Central memory CD4-positive, alpha-beta T cell (primary cell): ENCODE measurements around the gene RPL27.
"Not testable (repeated sequence)": the region's sequence is repeated elsewhere in the genome, so short reads cannot be mapped to it uniquely, and the experiment has no call there.

Experiments used
- DNase-seq: peaks from one replicate; pipeline ENCODE4 v3.0.0; 2022
- total RNA-seq, 3 experiments: gene quantifications; one replicate each; lab custom pipeline; 2026; lab: John Stamatoyannopoulos, UW

Gene RPL27
- 259 to 539 (median 434) reads per million in 3 experiments for total RNA-seq

DNA sequence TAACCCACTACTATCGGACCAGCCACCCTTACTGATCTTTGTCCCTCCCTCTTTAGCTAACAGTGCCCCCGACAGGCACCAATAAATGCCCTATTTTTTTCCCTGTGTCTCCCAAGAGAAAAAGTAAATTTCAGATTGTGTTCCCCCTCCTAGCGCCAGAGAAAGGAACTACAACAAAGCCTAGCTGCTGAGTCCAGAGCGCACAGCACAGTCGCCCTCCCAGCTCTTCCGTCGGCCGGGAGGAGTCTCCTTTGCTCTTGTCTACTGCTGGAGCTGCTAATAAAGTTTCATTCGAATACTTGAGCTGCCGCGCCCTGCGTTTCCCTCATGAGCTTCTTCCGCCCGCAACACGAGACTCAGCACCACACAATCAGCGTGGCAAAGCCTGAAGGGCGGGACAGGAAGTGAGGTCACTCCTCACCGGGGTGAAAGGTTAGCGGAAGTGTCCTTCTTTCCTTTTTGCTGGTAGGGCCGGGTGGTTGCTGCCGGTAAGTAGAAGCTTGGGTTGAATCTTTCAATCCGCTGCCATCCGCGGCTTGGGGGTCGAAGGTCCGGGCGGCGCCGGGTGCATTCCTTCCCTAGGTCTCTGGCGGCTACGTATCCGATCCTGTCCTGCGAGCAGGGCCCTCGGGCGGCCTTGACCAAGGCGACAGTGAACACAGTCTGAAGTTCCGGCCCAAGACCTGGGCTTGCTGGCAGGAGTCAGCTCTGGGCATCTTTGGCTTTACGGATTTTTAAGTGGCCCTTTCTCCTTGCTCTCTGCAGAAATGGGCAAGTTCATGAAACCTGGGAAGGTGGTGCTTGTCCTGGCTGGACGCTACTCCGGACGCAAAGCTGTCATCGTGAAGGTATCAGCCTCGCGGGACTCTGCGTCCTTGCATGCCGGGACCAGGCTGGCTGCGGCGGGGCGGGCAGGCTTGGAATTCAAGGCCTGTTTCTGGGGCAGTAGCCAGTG is at the start of gene RPL27:
RPL27 (plus strand) TSS at position 436 of the 955 bp plus-strand sequence; CDS start at position 768, 332 bp downstream.
- peak; percentile 98 for DNase-seq

DNA sequence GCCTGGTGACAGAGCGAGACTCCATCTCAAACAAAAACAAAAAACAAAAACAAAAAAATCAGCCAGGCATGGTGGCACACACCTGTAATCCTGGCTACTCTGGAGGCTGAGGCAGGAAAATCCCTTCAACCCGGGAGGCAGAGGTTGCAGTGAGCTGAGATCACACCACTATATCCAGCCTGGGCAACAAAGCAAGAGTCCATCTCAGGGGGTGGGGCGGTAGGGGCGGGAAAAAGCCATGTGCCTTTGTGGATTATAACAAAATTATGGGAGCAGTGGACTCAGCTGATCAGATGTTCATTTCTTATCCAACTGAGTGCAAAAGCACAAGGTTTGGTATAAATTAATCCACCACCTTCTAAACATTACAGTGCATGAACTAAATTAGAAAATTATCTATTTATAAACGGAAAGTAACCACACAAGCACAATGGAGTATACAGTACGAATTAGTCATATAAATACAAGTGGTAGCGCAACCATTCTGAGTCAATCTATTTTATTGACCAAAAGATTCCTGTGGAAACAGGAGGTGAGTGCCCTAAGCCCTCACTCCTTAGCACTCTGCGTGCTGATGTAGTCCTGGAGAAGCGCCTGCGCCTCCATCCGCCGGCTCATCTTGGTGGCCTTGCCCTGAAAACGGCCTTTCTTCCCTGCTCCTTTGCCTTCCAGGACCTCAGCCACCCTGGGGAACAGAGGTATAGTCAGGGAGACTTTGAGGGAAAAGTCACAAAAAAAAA is 48.0 kb upstream of the RPL27 start:
- DNase-seq: no peak

DNA sequence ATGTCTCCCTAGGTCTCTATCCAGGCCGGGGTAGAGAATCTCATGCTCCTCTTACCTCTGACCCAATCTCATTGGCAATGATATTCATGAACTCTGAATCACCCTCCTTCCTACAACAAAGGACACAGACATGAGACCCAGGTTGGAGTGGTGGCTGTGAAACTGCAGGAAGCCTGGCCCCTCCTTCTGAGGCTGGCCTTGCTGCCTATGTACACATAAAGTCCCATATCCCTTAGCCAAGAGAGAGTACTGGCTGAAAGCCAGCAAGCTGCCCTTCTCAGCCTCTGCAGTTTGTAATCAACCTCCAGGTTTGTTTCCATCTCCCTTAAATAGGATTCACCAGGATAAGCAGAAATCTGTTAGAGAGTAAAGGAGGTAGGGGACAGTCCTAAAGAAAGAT is 44.5 kb upstream of the RPL27 start:
- DNase-seq: no peak

DNA sequence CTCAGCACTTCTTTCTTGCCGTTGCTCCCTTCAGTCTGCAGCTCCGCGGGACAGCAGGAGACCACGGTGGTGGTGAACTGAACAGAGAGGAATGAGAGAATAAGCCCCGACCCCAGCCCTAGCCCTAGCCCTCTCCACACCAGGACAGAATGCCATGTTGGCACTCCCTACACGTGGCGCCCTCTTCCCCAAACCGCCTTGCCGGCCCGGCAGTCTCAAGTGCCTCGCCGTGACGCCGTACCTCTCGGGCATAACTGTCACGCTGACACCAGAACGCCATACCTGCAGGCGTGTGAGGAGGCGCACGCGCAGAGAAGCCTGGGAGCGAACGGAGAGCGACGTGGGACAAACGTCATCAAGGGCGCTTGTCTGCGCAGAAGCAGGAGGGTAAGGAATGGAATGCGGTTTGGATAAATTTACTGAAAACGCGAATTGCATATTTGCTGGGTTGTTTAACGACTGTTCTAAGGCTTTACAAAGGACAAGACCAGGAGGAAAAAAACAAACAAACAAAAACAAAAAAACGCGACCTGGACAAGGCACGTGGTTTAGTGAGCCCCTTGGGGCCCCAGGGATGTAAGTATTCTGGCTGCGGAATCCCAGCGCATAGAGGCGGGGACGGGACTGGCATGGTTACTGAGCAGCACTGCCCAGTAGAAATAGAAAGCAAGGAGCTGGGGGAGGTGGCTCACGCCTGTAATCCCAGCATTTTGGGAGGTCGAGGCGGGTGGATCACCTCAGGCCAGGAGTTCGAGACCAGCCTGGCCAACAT is 33.9 kb upstream of the RPL27 start, which contains the start of gene AARSD1:
AARSD1 (minus strand) TSS at position 294 of the 772 bp plus-strand sequence; CDS start at position 280, 14 bp downstream.
- peak; percentile 90 for DNase-seq

DNA sequence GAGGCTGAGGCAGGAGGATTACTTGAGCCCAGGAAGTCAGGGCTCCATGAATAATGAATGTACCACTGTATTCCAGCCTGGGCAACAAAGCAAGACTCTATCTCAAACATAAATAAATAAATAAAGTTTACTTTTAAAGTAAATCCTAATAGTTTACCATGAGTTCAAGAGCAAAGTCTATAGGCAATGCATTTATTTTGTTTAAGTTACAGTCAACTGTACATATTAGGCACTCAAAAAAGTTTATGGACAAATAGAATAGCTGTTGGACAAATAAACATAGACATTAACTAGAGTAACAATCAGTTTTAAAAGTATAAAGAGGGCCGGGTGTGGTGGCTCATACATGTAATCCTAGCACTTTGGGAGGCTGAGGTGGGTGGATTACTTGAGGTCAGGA is 30.3 kb upstream of the RPL27 start:
- no peak for DNase-seq

DNA sequence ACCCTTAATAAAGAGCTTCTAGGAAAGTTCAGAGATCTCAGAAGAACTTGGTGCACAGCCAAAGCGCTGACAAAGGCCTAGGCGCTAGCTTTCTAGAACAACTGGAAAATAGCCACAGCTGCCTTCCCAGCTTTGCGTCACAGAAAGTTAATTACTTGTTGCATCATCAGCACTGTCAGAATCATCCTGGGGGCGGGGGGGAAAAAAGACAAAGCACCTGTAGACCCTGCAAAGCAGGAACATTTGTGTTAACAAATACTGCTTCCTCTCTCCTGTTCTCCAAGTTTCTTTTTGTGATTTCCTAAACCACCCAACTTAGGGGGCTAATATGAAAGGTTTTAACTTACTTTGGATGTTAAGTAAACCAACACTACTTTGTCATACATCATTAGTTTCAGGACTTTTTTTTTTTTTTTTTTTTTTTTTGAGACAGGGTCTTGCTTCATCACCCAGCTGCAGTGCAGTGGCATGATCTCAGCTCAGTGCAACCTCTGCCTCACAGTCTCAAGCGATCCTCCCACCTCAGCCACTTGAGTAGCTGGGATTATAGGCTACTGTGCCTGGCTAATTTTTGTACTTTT is 29.1 kb upstream of the RPL27 start:
- no peak for DNase-seq

DNA sequence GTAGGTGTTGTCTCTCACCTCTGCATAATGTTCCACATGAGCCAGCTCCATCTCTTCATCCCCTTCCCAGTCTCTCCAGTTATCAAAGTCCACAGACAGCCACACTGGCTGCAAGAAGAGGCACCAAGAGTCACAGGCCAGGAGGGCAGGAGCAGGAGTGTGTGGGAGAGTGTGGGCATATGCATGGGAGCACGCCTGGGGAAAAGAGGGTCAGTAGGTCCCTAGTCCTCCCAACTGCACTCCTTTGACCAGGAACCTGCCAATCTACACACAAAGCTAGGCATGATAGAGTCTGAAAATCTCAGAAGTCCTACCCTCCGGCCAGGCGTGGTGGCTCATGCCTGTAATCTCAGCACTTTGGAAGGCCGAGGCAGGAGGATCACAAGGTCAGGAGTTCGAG is 26.6 kb upstream of the RPL27 start:
- DNase-seq: no peak

DNA sequence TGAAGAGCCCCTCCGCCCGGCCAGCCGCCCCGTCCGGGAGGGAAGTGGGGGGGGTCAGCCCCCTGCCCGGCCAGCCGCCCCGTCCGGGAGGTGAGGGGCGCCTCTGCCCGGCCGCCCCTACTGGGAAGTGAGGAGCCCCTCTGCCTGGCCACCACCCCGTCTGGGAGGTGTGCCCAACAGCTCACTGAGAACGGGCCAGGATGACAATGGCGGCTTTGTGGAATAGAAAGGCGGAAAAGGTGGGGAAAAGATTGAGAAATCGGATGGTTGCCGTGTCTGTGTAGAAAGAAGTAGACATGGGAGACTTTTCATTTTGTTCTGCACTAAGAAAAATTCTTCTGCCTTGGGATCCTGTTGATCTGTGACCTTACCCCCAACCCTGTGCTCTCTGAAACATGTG is 24.9 kb upstream of the RPL27 start:
- not testable (repeated sequence) for DNase-seq

DNA sequence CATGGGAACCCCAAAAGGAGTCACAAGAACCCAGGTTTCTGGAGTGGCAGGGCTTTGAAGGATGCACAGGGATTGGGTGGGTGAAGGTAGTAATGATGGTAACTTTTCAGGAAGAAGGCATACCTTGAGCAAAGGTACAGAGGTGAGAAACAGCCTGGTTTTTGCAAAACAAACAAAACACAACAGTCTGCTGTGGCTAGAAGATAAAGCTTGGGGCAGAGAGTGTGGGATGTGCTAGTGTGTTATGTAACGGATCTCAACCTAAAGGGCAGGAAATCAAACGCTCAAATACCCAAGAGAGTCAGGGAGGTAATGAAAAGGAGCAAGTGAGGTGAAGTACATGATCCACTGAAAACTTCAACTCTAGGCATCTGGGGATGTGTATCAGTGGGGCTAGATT is 23.0 kb upstream of the RPL27 start:
- no peak for DNase-seq

DNA sequence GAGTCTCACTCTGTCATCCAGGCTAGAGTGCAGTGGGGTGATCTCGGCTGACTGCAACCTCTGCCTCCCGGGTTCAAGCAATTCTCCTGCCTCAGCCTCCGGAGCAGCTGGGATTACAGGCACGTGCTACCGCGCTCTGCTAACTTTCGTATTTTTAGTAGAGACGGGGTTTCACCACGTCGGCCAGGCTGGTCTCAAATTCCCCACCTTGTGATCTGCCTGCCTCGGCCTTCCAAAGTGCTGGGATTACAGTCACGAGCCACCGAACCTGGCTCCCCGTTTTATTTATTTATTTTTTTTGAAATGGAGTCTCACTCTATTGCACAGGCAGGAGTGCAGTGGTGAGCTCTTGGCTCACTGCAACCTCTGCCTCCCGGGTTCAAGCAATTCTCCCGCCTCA is 22.5 kb upstream of the RPL27 start:
- DNase-seq: not testable (repeated sequence)

DNA sequence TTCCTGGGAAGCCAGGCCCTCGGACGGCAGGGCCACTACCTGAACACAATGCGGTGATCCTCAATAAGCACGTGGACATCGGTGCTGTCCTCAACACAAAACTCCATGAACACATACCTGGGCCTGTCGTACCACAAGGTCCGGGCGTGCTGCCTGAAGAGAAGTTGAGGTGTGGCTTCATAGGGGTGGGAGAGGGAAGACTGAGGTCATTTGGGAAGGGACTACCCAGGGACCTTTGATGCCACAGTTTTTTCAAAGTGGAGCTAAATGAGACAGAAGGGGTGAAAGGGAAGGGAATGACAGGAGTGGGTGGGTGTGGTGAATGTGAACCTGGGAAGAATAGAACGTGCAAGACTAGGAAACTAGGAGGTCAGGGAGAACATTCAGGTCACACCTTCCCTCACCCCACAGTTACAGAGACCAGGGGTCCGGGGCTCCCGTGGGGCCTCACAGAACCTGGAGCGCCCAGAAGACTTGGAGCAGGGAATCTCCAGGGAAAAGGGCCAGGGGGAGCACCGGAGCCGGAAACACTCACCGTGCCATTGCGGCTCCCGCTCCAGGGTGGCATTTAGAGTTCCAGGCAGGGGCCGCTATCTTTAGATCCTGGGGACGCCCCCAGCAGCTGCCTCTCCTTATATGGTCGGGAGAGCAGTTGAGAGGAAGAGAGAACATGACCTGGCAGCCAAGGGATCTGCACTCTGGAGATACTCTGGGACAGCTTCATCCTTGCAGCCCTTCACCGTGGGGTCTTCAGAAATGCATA is 18.5 kb upstream of the RPL27 start, which contains the start of gene PTGES3L:
PTGES3L (minus strand) TSS at position 570 of the 763 bp plus-strand sequence; CDS start at position 543, 27 bp downstream.
- no peak for DNase-seq

DNA sequence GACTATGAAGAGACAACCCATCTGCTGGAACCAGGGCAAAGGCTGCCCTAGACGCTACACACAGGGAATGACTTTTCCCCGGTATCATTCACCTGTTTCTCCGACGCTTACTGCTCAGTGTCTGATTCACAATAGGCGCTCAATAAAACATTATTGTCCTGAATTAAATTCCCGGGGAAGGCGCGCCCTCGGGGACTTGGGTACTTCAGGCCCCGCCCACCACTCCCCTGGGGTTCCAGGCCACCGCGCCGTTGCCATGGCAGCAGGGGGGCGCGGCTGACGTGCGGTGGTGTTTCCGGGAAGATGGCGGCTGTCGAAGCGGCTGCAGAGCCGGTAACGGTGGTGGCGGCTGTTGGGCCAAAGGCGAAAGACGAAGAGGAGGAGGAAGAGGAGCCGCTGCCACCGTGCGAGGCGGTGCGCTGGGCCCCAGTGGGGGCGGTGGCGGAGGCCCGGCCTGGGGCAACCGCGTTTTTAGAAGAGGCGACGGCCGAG is 17.9 kb upstream of the RPL27 start, which contains the start of gene RUNDC1:
RUNDC1 (plus strand) TSS at position 292 of the 492 bp plus-strand sequence; CDS start at position 304, 12 bp downstream.
- peak; percentile 85 for DNase-seq

DNA sequence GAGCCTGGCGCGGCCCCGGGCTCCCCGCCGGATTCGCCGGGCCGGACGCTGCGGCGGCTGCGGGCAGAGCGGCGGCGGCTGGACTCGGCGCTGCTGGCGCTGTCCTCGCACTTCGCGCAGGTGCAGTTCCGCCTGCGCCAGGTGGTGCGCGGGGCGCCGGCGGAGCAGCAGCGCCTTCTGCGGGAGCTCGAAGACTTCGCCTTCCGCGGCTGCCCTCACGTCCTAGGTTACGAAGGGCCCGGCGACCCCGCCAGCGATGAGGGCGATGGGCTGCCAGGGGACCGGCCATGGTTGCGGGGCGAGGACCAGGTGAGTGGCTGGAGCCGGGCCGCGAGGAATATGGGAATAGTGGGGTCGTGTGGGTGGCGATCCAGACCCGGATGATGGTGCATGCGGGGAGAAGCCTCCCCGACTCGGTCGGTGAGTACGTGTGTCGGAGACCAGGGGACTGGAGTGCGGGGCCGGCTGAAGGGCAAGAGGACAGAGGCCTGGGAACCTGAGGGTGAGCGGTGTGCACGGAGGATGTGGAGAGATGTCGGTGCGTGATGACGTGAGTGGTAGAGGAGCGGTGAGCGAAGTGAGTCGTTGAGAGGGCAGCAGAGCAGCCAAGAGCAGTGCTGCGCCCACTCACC is 17.3 kb upstream of the RPL27 start:
- DNase-seq: peak; percentile 57

DNA sequence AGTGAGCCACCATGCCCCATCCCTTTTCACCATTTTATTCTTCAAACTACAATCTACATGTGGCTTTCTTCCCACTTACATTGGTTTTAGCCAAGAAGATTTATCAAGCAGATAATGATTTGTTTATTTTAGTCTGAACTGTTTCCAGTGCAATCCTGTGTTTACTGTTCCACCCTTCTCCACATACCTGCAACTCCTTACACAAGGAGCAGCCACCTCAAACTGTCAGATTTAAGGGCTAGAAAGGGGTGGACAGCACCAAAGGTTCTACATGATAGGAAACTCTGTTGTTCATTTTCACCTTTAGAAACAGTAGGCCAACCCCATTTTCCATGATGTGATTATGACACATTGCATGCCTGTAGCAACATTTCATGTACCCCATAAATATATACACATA is 16.0 kb upstream of the RPL27 start:
- no peak for DNase-seq

DNA sequence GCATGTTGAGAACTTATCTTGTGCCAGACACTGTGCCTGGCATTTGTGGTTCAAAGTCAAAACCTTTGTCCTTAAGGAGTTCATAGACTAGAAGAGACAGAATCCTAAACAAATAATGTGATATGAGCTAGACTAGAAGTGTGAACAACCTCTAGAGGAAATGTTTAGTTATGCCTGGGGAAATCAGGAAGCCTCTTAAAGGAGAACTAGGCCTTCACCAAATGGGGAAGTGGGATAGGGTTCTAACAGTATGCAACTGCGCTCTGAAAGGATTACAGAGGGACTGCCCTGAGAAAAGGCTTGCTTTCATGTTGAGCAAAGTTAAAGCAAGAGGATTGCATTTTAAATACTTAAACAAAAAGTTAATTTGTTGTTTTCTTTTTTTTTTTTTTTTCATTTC is 13.0 kb upstream of the RPL27 start:
- DNase-seq: no peak

DNA sequence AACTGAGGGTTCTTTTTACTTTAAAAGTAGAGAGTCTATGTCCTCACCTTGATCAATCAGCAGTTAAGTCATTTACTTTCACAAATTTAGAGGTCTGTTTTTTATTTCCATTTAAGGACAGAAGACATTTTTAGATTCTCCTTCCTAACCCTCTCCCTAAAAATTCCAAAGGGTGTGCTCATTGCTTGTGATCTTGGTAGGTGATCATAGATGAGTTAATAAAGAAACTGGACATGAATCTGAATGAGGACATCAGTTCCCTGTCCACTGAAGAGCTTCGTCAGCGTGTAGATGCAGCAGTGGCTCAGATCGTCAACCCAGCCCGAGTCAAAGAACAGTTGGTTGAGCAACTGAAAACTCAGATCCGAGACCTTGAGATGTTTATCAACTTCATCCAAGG is 9.1 kb upstream of the RPL27 start:
- no peak for DNase-seq

DNA sequence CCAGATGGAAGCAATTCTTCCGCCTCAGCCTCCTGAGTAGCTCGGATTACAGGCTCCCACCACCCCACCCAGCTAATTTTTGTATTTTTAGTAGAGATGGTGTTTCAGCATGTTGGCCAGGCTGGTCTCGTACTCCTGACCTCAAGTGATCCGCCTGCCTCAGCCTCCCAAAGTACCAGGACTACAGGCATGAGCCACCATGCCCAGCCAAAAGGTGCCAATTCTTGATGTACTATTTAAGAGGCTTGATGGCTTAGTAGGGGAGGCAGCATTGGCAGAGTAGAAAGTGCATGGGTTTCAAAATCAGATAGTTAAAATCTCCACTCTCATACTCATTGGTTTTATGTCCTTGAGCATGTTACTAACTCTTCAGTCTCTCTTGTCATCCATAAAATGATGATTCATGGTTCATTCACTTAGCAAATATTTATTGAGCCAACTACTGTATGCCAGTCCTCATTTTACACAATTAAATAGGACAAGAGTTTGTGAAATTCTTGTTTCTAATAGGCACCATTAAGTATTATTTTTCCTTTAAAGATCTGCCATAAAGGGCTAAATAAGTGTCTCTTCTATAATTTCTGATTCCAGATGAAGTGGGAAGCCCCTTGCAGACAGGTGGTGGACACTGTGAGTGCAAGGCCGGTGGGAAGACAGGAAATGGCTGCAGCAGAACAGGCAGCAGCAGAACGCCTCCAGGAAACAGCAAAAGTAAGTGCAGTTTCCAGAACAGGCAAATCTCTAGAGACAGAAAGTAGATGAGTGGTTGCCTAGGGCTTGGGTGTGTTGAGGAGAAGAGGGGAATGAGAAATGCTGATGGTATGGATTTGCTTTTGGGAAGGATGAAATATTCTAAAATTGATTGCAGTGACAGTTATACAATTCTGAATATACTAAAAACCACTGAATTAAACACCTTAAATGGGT is 8.2 kb upstream of the RPL27 start:
- DNase-seq: no peak

DNA sequence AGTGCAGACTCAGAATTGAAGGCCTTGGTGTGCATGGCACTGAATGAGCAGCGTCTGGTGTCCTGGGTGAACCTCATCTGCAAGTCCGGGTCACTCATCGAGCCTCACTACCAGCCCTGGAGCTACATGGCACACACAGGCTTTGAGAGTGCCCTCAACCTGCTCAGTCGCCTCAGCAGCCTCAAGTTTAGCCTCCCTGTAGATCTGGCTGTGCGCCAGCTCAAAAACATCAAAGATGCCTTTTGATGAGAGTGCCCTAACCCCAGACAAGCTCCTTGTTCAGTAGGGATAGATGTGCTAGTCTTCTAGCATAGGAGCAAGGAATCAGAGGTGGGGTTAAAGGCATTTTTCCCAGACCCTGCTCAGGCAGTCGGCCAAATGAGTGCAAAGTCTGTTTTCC is 6.7 kb upstream of the RPL27 start:
- no peak for DNase-seq

DNA sequence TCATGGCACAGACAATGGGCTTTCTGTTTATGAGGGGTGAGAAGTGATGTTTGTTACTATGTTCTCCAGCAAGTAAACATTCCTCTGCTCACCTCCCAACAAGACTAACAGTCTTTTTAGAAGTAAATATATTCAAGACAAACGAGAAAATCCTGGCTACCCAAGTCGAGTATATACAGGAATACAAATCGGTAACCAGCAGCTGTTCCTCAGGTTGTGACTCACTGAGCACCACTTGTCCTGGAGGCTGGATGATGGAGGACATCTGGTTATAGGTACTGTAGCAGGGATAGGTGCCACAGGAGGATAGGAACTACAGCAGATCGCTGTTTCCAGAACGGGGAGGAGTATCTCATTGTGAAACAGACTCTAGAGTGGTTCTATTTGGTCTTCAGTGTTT is 5.3 kb upstream of the RPL27 start:
- DNase-seq: no peak
